IMR-90 (cell line): ENCODE data around the gene IRF4. TPM values are rescaled to one million over a fixed set of nuclear protein-coding genes. Genes with fewer than 3 reads are reported as not detected.

ENCODE experiments used
- ATAC-seq: fragments of 200-7000 bp; cut with Tn5 transposase; 2 replicates; pipeline ENCODE4 v1.9.1; 2020; ENCODE audit warnings: low read depth, mild to moderate bottlenecking, moderate library complexity
- BruUV-seq: library from RNA; stranded (reverse); fragments of 400-500 nt; replicated peaks from 2 replicates; lab custom pipeline; 2021; lab: Mats Ljungman, UMichigan
- CTCF ChIA-PET: fragments of 300-600 bp; formaldehyde crosslinking; extraction: SDS; loops from one replicate; lab custom pipeline; 2021; ENCODE audit warnings: antibody characterized with exemption; lab: Yijun Ruan, JAX
- POLR2A ChIA-PET: fragments of 300-600 bp; sonication (Branson Sonifier 250); formaldehyde crosslinking; loops from one replicate; lab custom pipeline; 2022; ENCODE audit warnings: antibody characterized with exemption; ENCODE audit not compliant: unreplicated experiment; lab: Charles Lee
- DNase-seq: peaks from one replicate; pipeline ENCODE4 v3.0.0; 2013
- H2AFZ ChIP-seq: replicated peaks from 2 replicates; pipeline ENCODE3; 2013; ENCODE audit warnings: low read length, mild to moderate bottlenecking; ENCODE audit not compliant: poor library complexity
- H2AK5ac ChIP-seq: 2 replicates; pipeline ENCODE4 v1.6.1; 2013; ENCODE audit warnings: low read depth, low read length, inconsistent platforms
- H2AK9ac ChIP-seq: replicated peaks from 2 replicates; pipeline ENCODE3; 2013; ENCODE audit warnings: mild to moderate bottlenecking, low read depth, low read length, moderate library complexity; ENCODE audit not compliant: poor library complexity
- H2BK120ac ChIP-seq: 2 replicates; pipeline ENCODE4 v1.6.1; 2013; ENCODE audit warnings: low read depth, low read length, inconsistent platforms
- H2BK15ac ChIP-seq: 3 replicates; pipeline ENCODE4 v1.6.1; 2013; ENCODE audit warnings: low read depth, low read length, inconsistent platforms
- H2BK20ac ChIP-seq: 2 replicates; pipeline ENCODE4 v1.6.1; 2013; ENCODE audit warnings: low read depth, mild to moderate bottlenecking, inconsistent platforms, low read length, moderate library complexity
- H2BK5ac ChIP-seq: 2 replicates; pipeline ENCODE4 v1.6.1; 2013; ENCODE audit warnings: mild to moderate bottlenecking, low read depth, low read length, inconsistent platforms; ENCODE audit not compliant: poor library complexity, severe bottlenecking
- H3K14ac ChIP-seq: replicated peaks from 2 replicates; pipeline ENCODE4 v1.6.1; 2013; ENCODE audit warnings: low read depth, low read length, inconsistent platforms
- H3K18ac ChIP-seq: 2 replicates; pipeline ENCODE4 v1.6.1; 2013; ENCODE audit warnings: low read depth, low read length, control low read depth
- H3K23ac ChIP-seq: 2 replicates; pipeline ENCODE4 v1.6.1; 2013; ENCODE audit warnings: low read depth, low read length, inconsistent platforms
- H3K27ac ChIP-seq: 2 replicates; pipeline ENCODE4 v1.5.1; 2013; ENCODE audit warnings: mild to moderate bottlenecking, control low read depth, low read length; ENCODE audit not compliant: insufficient read depth
- H3K27me3 ChIP-seq: 2 replicates; pipeline ENCODE4 v1.6.1; 2013; ENCODE audit warnings: low read length; ENCODE audit not compliant: control insufficient read depth, insufficient read depth
- H3K36me3 ChIP-seq: 2 replicates; pipeline ENCODE4 v1.6.1; 2013; ENCODE audit warnings: low read length, mixed read lengths; ENCODE audit not compliant: control insufficient read depth, insufficient read depth
- H3K4ac ChIP-seq: 2 replicates; pipeline ENCODE4 v1.6.1; 2013; ENCODE audit warnings: low read depth, low read length, inconsistent platforms
- H3K4me1 ChIP-seq: 2 replicates; pipeline ENCODE4 v1.6.1; 2013; ENCODE audit warnings: low read length, mixed read lengths; ENCODE audit not compliant: control insufficient read depth, insufficient read depth
- H3K4me2 ChIP-seq: 2 replicates; pipeline ENCODE4 v1.6.1; 2013; ENCODE audit warnings: low read depth, mild to moderate bottlenecking, control low read depth, low read length, moderate library complexity
- H3K4me3 ChIP-seq: 2 replicates; pipeline ENCODE4 v1.5.1; 2013; ENCODE audit warnings: low read depth, mild to moderate bottlenecking, control low read depth, low read length, moderate library complexity; ENCODE audit not compliant: insufficient read depth
- H3K56ac ChIP-seq: 2 replicates; pipeline ENCODE4 v1.6.1; 2013; ENCODE audit warnings: low read length, inconsistent platforms; ENCODE audit not compliant: insufficient read depth; ENCODE audit errors: extremely low read depth
- H3K79me1 ChIP-seq, 2 experiments: 2 replicates each; pipeline ENCODE4 v1.6.1; 2013; ENCODE audit warnings: low read length in 2 of 2, inconsistent platforms in 1 of 2, low read depth in 1 of 2
- H3K9ac ChIP-seq: 2 replicates; pipeline ENCODE4 v1.6.1; 2013; ENCODE audit warnings: low read depth, low read length, control low read depth
- H3K9me1 ChIP-seq: 2 replicates; pipeline ENCODE4 v1.6.1; 2013; ENCODE audit warnings: low read length, inconsistent platforms; ENCODE audit not compliant: insufficient read depth
- H3K9me3 ChIP-seq: 2 replicates; pipeline ENCODE4 v1.6.1; 2013; ENCODE audit warnings: low read length; ENCODE audit not compliant: control insufficient read depth, insufficient read depth
- H4K20me1 ChIP-seq: 2 replicates; pipeline ENCODE4 v1.6.1; 2013; ENCODE audit warnings: low read length, inconsistent platforms; ENCODE audit not compliant: insufficient read depth
- H4K5ac ChIP-seq: 2 replicates; pipeline ENCODE4 v1.6.1; 2013; ENCODE audit warnings: mild to moderate bottlenecking, low read depth, low read length, control low read depth
- H4K8ac ChIP-seq, 2 experiments: 2 replicates each; pipeline ENCODE4 v1.6.1; 2013; ENCODE audit warnings: low read depth in 2 of 2, low read length in 2 of 2, control low read depth in 1 of 2, inconsistent platforms in 1 of 2
- H4K91ac ChIP-seq: 2 replicates; pipeline ENCODE4 v1.6.1; 2013; ENCODE audit warnings: low read depth, low read length, inconsistent platforms; ENCODE audit not compliant: insufficient read depth
- BHLHE40 ChIP-seq: fragments of 150-350 bp; IDR thresholded peaks from 2 replicates; pipeline ENCODE4 v1.6.1; 2016; ENCODE audit warnings: mild to moderate bottlenecking, low read depth, low read length
- CEBPB ChIP-seq: IDR thresholded peaks from 2 replicates; pipeline ENCODE4 v1.6.1; 2012; ENCODE audit warnings: low read depth, low read length, improper control_type of control experiment
- CHD1 ChIP-seq: IDR thresholded peaks from 2 replicates; pipeline ENCODE4 v1.6.1; 2012; ENCODE audit warnings: low read depth, low read length, improper control_type of control experiment
- CTCF ChIP-seq: conservative IDR thresholded peaks from 2 replicates; pipeline ENCODE4 v1.5.1; 2012; ENCODE audit warnings: mild to moderate bottlenecking, low read depth, low read length, improper control_type of control experiment
- ELK1 ChIP-seq: fragments of 150-350 bp; IDR thresholded peaks from 2 replicates; pipeline ENCODE4 v1.6.1; 2016; ENCODE audit warnings: low read depth, mild to moderate bottlenecking, low read length, moderate library complexity, borderline replicate concordance
- FOS ChIP-seq: fragments of 150-350 bp; IDR thresholded peaks from 2 replicates; pipeline ENCODE4 v1.6.1; 2016; ENCODE audit warnings: low read depth, low read length
- MAFK ChIP-seq: IDR thresholded peaks from 2 replicates; pipeline ENCODE4 v1.6.1; 2012; ENCODE audit warnings: low read depth, low read length, improper control_type of control experiment
- MAZ ChIP-seq: IDR thresholded peaks from 2 replicates; pipeline ENCODE4 v1.6.1; 2012; ENCODE audit warnings: low read depth, mild to moderate bottlenecking, low read length, improper control_type of control experiment, moderate library complexity, borderline replicate concordance
- MXI1 ChIP-seq: IDR thresholded peaks from 2 replicates; pipeline ENCODE4 v1.6.1; 2012; ENCODE audit warnings: low read depth, mild to moderate bottlenecking, low read length, moderate library complexity, borderline replicate concordance
- NFE2L2 ChIP-seq: fragments of 150-350 bp; IDR thresholded peaks from 2 replicates; pipeline ENCODE4 v1.6.1; 2016; ENCODE audit warnings: low read depth, mild to moderate bottlenecking, low read length
- POLR2A ChIP-seq: IDR thresholded peaks from 2 replicates; pipeline ENCODE4 v1.6.1; 2012; ENCODE audit warnings: mild to moderate bottlenecking, low read depth, low read length
- RAD21 ChIP-seq: IDR thresholded peaks from 2 replicates; pipeline ENCODE4 v1.6.1; 2012; ENCODE audit warnings: low read length, improper control_type of control experiment
- RCOR1 ChIP-seq: IDR thresholded peaks from 2 replicates; pipeline ENCODE4 v1.6.1; 2012; ENCODE audit warnings: mild to moderate bottlenecking, low read length, improper control_type of control experiment; ENCODE audit not compliant: insufficient replicate concordance
- RFX5 ChIP-seq: IDR thresholded peaks from 2 replicates; pipeline ENCODE4 v1.8.0; 2012; ENCODE audit warnings: low read depth, mild to moderate bottlenecking, low read length, moderate library complexity
- SMC3 ChIP-seq: fragments of 150-350 bp; IDR thresholded peaks from 2 replicates; pipeline ENCODE4 v1.6.1; 2016; ENCODE audit warnings: low read depth, mild to moderate bottlenecking, antibody characterized with exemption, low read length, moderate library complexity
- USF2 ChIP-seq: fragments of 150-350 bp; IDR thresholded peaks from 2 replicates; pipeline ENCODE4 v1.6.1; 2017; ENCODE audit warnings: mild to moderate bottlenecking, antibody characterized with exemption, low read length, low read depth
- WGBS, 2 experiments: methylation state at CpG; one replicate each; pipeline versions ENCODE4 v1.1.5 to v1.1.7; 2013; ENCODE audit warnings: missing lambda C conversion rate in 2 of 2; ENCODE audit not compliant: insufficient read length in 1 of 2; ENCODE audit errors: extremely low coverage in 2 of 2; 5-methylcytosine and 5-hydroxymethylcytosine counted together
- dilution Hi-C: fragments of 300-500 bp; cut with HindIII; formaldehyde crosslinking; loops from one replicate; pipeline ENCODE4 v1.14.3; 2018; ENCODE audit warnings: low sequenced_read_pairs; ENCODE audit not compliant: unreplicated experiment
- in situ Hi-C: fragments of 300-500 bp; cut with MboI; formaldehyde crosslinking; loops from 3 replicates; pipeline ENCODE4 v1.14.3; 2019; ENCODE audit warnings: low sequenced_read_pairs, inconsistent platforms, mixed read lengths
- intact Hi-C: fragments of 100-400 bp; cut with micrococcal nuclease; formaldehyde crosslinking; loops from 2 replicates; pipeline ENCODE4 v1.10.0; 2022
- polyA plus RNA-seq, 3 experiments: library from polyadenylated mRNA; depleted of rRNA; stranded (reverse); fragments of >200 nt; gene quantifications; 2 replicates each; pipeline ENCODE4 v1.2.3, GENCODE V29; 2012; ENCODE audit warnings: low replicate concordance in 1 of 3
- total RNA-seq: library from RNA; depleted of rRNA; stranded (reverse); fragments of >200 nt; gene quantifications from 2 replicates; pipeline ENCODE4 v1.2.3, GENCODE V29; 2012

IRF4 gene
- total and polyA plus RNA-seq, 2 of the 4 experiments (the other 2 are of a cell fraction), result not detected

- no peaks in the 10 kb centered on the region for H3K36me3 ChIP-seq
- no peak overlapping the region for H3K14ac ChIP-seq
- H2AK9ac ChIP-seq, result no peak overlapping the region
- no peak overlapping the region for H3K56ac ChIP-seq
- TF ChIP-seq RFX5 (no peak), CEBPB (no peak), MAZ (no peak), MXI1 (no peak), RCOR1 (no peak), CHD1 (no peak), FOS (no peak), POLR2A (no peak), ELK1 (no peak), SMC3 (no peak), RAD21 (no peak), BHLHE40 (no peak), USF2 (no peak), CTCF (no peak), NFE2L2 (no peak), MAFK (no peak)
- no peak overlapping the region for H2BK120ac ChIP-seq
- no peak overlapping the region for H3K4ac ChIP-seq
- H4K5ac ChIP-seq, result no peak overlapping the region
- in situ Hi-C loops (no loop called here), intact Hi-C loops (no loop called here), dilution Hi-C loops (no loop called here)
- no peak overlapping the region for H2AK5ac ChIP-seq
- H3K79me1 ChIP-seq, result no peaks in the 10 kb centered on the region
- H3K27me3 ChIP-seq, result no peaks in the 10 kb centered on the region; the same call in 1 of the 2 replicates
- H3K27ac ChIP-seq, result no peak overlapping the region
- no peak overlapping the region for H2BK20ac ChIP-seq
- H2AFZ ChIP-seq, result no peak overlapping the region
- no peak overlapping the region for H2BK5ac ChIP-seq
- no peak overlapping the region for H3K9ac ChIP-seq
- H3K18ac ChIP-seq, result no peak overlapping the region
- DNase-seq, result no peak
- no peak overlapping the region for H4K8ac ChIP-seq
- ChIA-PET CTCF (no interaction called here), POLR2A (no interaction called here)
- H3K4me2 ChIP-seq, result no peak overlapping the region
- H3K9me3 ChIP-seq, result peaks cover 23% of the 10 kb centered on the region
- no peaks in the 10 kb centered on the region for H3K9me1 ChIP-seq
- no peaks in the 10 kb centered on the region for H3K4me1 ChIP-seq
- no TSS peak for BruUV-seq
- no peak overlapping the region for H3K23ac ChIP-seq
- ATAC-seq, result no peak; the same call in 1 of the 2 replicates
- H3K4me3 ChIP-seq, result no peak overlapping the region
- WGBS, 2 experiments, result 57% methylated on average over 15 of the region's 19 CpGs; no CpG with 5 or more reads in 1 of the 2 experiments
- no peak overlapping the region for H2BK15ac ChIP-seq
- H4K20me1 ChIP-seq, result no peaks in the 10 kb centered on the region
- no peak overlapping the region for H4K91ac ChIP-seq
Observed at GRCh38 chr6:360764-361373, 30.7 kb upstream of the IRF4 start.
